ENCODE results near the gene BMP6. TPM values are rescaled to one million over a fixed set of nuclear protein-coding genes. Genes with fewer than 3 reads are reported as not detected.

The BMP6 gene
- total and polyA plus RNA-seq, 2 of the 8 experiments (the other 6 are each of a cell fraction or from before 2014, with no cell fraction given) = 2.0 to 2.1 TPM

GRCh38 chr6:7806711-7807110, 80.8 kb downstream of the BMP6 start:
- H3K23ac ChIP-seq (ENCODE audit: insufficient read length) = no peak overlapping the region
- H2BK5ac ChIP-seq (ENCODE audit: low read depth, low read length) = no peak overlapping the region
- ChIA-PET CTCF (ENCODE audit: partially characterized antibody) (interaction anchor here (0.6 kb wide), 1 partner anchor 117 kb away, joined by 3 read pairs; no protein-coding TSS in a partner anchor), POLR2A (ENCODE audit: partially characterized antibody) (no interaction called here)
- H3K27me3 ChIP-seq (replicated peaks in 1 of 4; ENCODE audit: control insufficient read depth in 3 of 4, extremely low read depth in 1 of 4, insufficient read depth in 3 of 4, low read length in 3 of 4) = peaks cover 0 to 1% (median 0%) of the 10 kb centered on the region in 4 experiments; a peak in 1 of 7 replicates
- H3K9ac ChIP-seq (replicated peaks in 1 of 4; ENCODE audit: extremely low read depth in 1 of 4, low read depth in 3 of 4, low read length in 3 of 4) = no peak overlapping the region
- no peak overlapping the region for H3K14ac ChIP-seq (ENCODE audit: insufficient read length)
- no peak overlapping the region for H3K18ac ChIP-seq (ENCODE audit: extremely low read depth, low read length)
- no peak overlapping the region for H3K4me2 ChIP-seq (ENCODE audit: insufficient read depth in 1 of 2, low read depth in 2 of 2, low read length in 2 of 2)
- no peaks in the 10 kb centered on the region for H3K9me3 ChIP-seq (ENCODE audit: insufficient read depth in 2 of 2, low read depth in 1 of 2, low read length in 1 of 2)
- H2AK5ac ChIP-seq (ENCODE audit: low read depth, low read length) = no peak overlapping the region
- H3K79me1 ChIP-seq (ENCODE audit: low read depth, low read length) = no peaks in the 10 kb centered on the region
- H4K5ac ChIP-seq (ENCODE audit: insufficient read length, low read depth, low read length) = no peak overlapping the region
- no peak overlapping the region for H3K4me3 ChIP-seq (ENCODE audit: extremely low read depth in 1 of 4, insufficient read depth in 2 of 4, low read depth in 3 of 4, low read length in 4 of 4)
- no peaks in the 10 kb centered on the region for H3K36me3 ChIP-seq (ENCODE audit: control insufficient read depth in 2 of 4, insufficient read depth in 4 of 4, low read length in 3 of 4)
- no peaks in the 10 kb centered on the region for H4K20me1 ChIP-seq (replicated peaks in 1 of 2; ENCODE audit: control insufficient read depth in 1 of 2, insufficient read depth in 2 of 2, low read length in 2 of 2)
- FAIRE-seq (no peak), DNase-seq (ENCODE audit: low read depth in 1 of 2, low spot score in 2 of 2) (no peak)
- H2AFZ ChIP-seq (ENCODE audit: low read length) = no peak overlapping the region
- no peak overlapping the region for H2BK120ac ChIP-seq (replicated peaks; ENCODE audit: low read depth, low read length)
- no peaks in the 10 kb centered on the region for H3K79me2 ChIP-seq (ENCODE audit: control insufficient read depth in 1 of 2, insufficient read depth in 2 of 2, low read length in 2 of 2)
- H4K91ac ChIP-seq (replicated peaks; ENCODE audit: insufficient read length, low read length) = no peak overlapping the region
- H3K27ac ChIP-seq (ENCODE audit: low read depth, low read length) = no peak overlapping the region
- peaks cover 0 to 6% (median 4%) of the 10 kb centered on the region in 4 experiments; a peak in 3 of 7 replicates for H3K4me1 ChIP-seq (replicated peaks in 1 of 4; ENCODE audit: control insufficient read depth in 3 of 4, insufficient read depth in 4 of 4, low read length in 3 of 4)
- no peak overlapping the region for H3K4ac ChIP-seq (replicated peaks; ENCODE audit: insufficient read length, low read depth, low read length)
- no peak overlapping the region for H3K56ac ChIP-seq (replicated peaks; ENCODE audit: insufficient read length, low read depth, low read length)
- H2BK15ac ChIP-seq (ENCODE audit: low read length) = no peak overlapping the region
- no peak overlapping the region for H2BK20ac ChIP-seq (ENCODE audit: low read length)
- WGBS, 2 experiments (ENCODE audit: extremely low coverage in 1 of 2, insufficient coverage in 1 of 2, insufficient read length in 1 of 2, insufficient replicate concordance in 2 of 2, low coverage in 1 of 2, low lambda C conversion rate in 2 of 2, missing lambda C conversion rate in 1 of 2) = 95% methylated on average over 1 of the region's 1 CpG; no CpG with 5 or more reads in 1 of the 2 experiments
- no peak overlapping the region for H2BK12ac ChIP-seq (ENCODE audit: low read depth, low read length)
- H3K23me2 ChIP-seq (ENCODE audit: low read depth, low read length) = no peaks in the 10 kb centered on the region
- H4K8ac ChIP-seq (ENCODE audit: extremely low read depth, insufficient read depth, low read length) = no peak overlapping the region
- no peak for TF ChIP-seq CHD2 (IDR thresholded peaks at IDR 0.05; ENCODE audit: low read length)
- TF ChIP-seq BRCA1 (IDR thresholded peaks at IDR 0.05; ENCODE audit: low read depth, low read length) = no peak
- TF ChIP-seq YY1 (IDR thresholded peaks at IDR 0.05; ENCODE audit: low read depth, low read length) = no peak
- TF ChIP-seq GTF2F1 (IDR thresholded peaks at IDR 0.05; ENCODE audit: borderline replicate concordance, low read depth, low read length) = no peak
- TF ChIP-seq SAP30 (IDR thresholded peaks at IDR 0.05; ENCODE audit: insufficient read depth, insufficient replicate concordance, low read length) = no peak

Data from H1 (cell line).